Caco-2 (cell line): Measurements from ENCODE around the gene PAX9. TPM values are rescaled to one million over a fixed set of nuclear protein-coding genes. Genes with fewer than 3 reads are reported as not detected.

Experiments
- BruUV-seq: library from RNA; stranded (reverse); fragments of 400-500 nt; replicated peaks from 2 replicates; lab custom pipeline; 2021; lab: Mats Ljungman, UMichigan
- CTCF ChIA-PET: fragments of 300-600 bp; sonication (Branson Sonifier 250); formaldehyde crosslinking; loops from one replicate; lab custom pipeline; 2022; ENCODE audit warnings: antibody characterized with exemption; lab: Charles Lee
- POLR2A ChIA-PET: fragments of 300-600 bp; sonication (Branson Sonifier 250); formaldehyde crosslinking; loops from one replicate; lab custom pipeline; 2022; ENCODE audit warnings: antibody characterized with exemption; lab: Charles Lee
- DNase-seq, 2 experiments: peaks; one replicate each; pipeline versions ENCODE4 v3.0.0 to v3.0.0-alpha.2; 2020 to 2022
- H3K27me3 ChIP-seq: replicated peaks from 2 replicates; pipeline ENCODE4 v1.6.0; 2011; ENCODE audit warnings: low read length; ENCODE audit not compliant: control insufficient read depth, insufficient read depth
- H3K36me3 ChIP-seq: 2 replicates; pipeline ENCODE4 v1.5.1; 2011; ENCODE audit warnings: low read length; ENCODE audit not compliant: control insufficient read depth, insufficient read depth
- H3K4me1 ChIP-seq: fragments of 250-450 bp; sonication (Bioruptor Pico); 2 replicates; pipeline ENCODE4 v1.5.1; 2020; ENCODE audit warnings: mild to moderate bottlenecking
- H3K4me3 ChIP-seq: 2 replicates; pipeline ENCODE4 v1.5.1; 2011; ENCODE audit warnings: low read depth, mild to moderate bottlenecking, control low read depth, low read length
- H3K9me3 ChIP-seq: fragments of 250-450 bp; sonication (Bioruptor Pico); 2 replicates; pipeline ENCODE4 v1.5.1; 2020; ENCODE audit warnings: mild to moderate bottlenecking, moderate library complexity
- H3K27ac Mint-ChIP-seq: one replicate; pipeline ENCODE4 v1.8.0; 2022; ENCODE audit warnings: mixed read lengths; ENCODE audit not compliant: unreplicated experiment
- H3K27me3 Mint-ChIP-seq: one replicate; pipeline ENCODE4 v1.8.0; 2022; ENCODE audit warnings: mixed read lengths; ENCODE audit not compliant: insufficient read depth, unreplicated experiment
- H3K36me3 Mint-ChIP-seq: one replicate; pipeline ENCODE4 v1.8.0; 2022; ENCODE audit warnings: mild to moderate bottlenecking, mixed read lengths; ENCODE audit not compliant: insufficient read depth, unreplicated experiment
- H3K4me1 Mint-ChIP-seq: one replicate; pipeline ENCODE4 v1.8.0; 2022; ENCODE audit warnings: low read depth, mixed read lengths; ENCODE audit not compliant: unreplicated experiment
- H3K4me3 Mint-ChIP-seq: one replicate; pipeline ENCODE4 v1.8.0; 2022; ENCODE audit warnings: mild to moderate bottlenecking, moderate library complexity, mixed read lengths; ENCODE audit not compliant: unreplicated experiment
- H3K9me3 Mint-ChIP-seq: one replicate; pipeline ENCODE4 v1.8.0; 2022; ENCODE audit warnings: mixed read lengths; ENCODE audit not compliant: unreplicated experiment
- intact Hi-C: fragments of 100-400 bp; cut with micrococcal nuclease; formaldehyde crosslinking; loops from one replicate; pipeline ENCODE4 v1.10.0; 2022; ENCODE audit not compliant: unreplicated experiment
- total RNA-seq: library from RNA; stranded (reverse); gene quantifications from 2 replicates; pipeline ENCODE4 v1.2.3, GENCODE V29; 2022
- TF ChIP-seq, protein P1 (sequence below), 2 experiments: fragments of 200-600 bp in 1 of 2; IDR thresholded peaks; 1 replicate in 1 of 2; 2 replicates in 1 of 2; pipeline versions ENCODE4 v1.5.1 to v1.8.0; 2011 to 2022; ENCODE audit warnings: antibody characterized with exemption in 1 of 2, control low read depth in 1 of 2, inconsistent platforms in 1 of 2, low read depth in 1 of 2, low read length in 1 of 2, mild to moderate bottlenecking in 1 of 2, moderate library complexity in 1 of 2; ENCODE audit not compliant: insufficient read depth in 1 of 2, severe bottlenecking in 1 of 2, unreplicated experiment in 1 of 2

The PAX9 gene
- total RNA-seq, 1 experiment from 2014 or later, result 6.9 TPM

DNA sequence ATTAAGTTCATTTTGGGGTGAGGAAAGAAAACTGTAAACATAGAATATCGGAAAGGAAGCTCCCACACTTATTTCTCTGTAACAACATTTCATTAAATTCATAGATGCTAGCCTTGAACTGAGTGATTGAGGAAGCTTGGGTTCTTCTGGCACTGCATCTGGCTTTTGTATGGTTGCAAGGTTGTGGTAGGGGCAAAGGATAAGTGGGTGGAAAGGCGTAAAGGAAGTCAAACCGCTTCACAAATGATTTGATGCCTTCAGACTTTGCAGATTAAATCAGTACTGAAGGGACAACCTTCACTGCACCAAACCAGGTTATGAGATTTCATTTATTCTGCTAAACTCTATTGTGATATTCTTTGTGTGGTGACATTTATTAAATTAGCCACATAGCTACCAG is 28.1 kb upstream of the PAX9 start:
- Histone ChIP-seq H3K36me3 (no peaks in the 10 kb centered on the region), H3K9me3 (no peaks in the 10 kb centered on the region), H3K4me1 (no peaks in the 10 kb centered on the region), H3K4me3 (no peak overlapping the region), H3K27me3 (no peaks in the 10 kb centered on the region)
- Mint-ChIP-seq H3K36me3 (no peaks in the 10 kb centered on the region), H3K27me3 (no peaks in the 10 kb centered on the region), H3K4me1 (no peaks in the 10 kb centered on the region), H3K27ac (no peak overlapping the region), H3K4me3 (no peak overlapping the region), H3K9me3 (peaks cover 11% of the 10 kb centered on the region)
- intact Hi-C loops, result no loop called here
- no peak for DNase-seq
- TF ChIP-seq, protein P1, sequence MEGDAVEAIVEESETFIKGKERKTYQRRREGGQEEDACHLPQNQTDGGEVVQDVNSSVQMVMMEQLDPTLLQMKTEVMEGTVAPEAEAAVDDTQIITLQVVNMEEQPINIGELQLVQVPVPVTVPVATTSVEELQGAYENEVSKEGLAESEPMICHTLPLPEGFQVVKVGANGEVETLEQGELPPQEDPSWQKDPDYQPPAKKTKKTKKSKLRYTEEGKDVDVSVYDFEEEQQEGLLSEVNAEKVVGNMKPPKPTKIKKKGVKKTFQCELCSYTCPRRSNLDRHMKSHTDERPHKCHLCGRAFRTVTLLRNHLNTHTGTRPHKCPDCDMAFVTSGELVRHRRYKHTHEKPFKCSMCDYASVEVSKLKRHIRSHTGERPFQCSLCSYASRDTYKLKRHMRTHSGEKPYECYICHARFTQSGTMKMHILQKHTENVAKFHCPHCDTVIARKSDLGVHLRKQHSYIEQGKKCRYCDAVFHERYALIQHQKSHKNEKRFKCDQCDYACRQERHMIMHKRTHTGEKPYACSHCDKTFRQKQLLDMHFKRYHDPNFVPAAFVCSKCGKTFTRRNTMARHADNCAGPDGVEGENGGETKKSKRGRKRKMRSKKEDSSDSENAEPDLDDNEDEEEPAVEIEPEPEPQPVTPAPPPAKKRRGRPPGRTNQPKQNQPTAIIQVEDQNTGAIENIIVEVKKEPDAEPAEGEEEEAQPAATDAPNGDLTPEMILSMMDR (IDR thresholded peaks at IDR 0.05; ENCODE audit: insufficient read depth in 1 of 2, low read depth in 1 of 2, low read length in 1 of 2, severe bottlenecking in 1 of 2, unreplicated experiment in 1 of 2), result no peak
- POLR2A ChIA-PET, result no interaction called here
- CTCF ChIA-PET, result no interaction called here
- BruUV-seq, result no TSS peak

DNA sequence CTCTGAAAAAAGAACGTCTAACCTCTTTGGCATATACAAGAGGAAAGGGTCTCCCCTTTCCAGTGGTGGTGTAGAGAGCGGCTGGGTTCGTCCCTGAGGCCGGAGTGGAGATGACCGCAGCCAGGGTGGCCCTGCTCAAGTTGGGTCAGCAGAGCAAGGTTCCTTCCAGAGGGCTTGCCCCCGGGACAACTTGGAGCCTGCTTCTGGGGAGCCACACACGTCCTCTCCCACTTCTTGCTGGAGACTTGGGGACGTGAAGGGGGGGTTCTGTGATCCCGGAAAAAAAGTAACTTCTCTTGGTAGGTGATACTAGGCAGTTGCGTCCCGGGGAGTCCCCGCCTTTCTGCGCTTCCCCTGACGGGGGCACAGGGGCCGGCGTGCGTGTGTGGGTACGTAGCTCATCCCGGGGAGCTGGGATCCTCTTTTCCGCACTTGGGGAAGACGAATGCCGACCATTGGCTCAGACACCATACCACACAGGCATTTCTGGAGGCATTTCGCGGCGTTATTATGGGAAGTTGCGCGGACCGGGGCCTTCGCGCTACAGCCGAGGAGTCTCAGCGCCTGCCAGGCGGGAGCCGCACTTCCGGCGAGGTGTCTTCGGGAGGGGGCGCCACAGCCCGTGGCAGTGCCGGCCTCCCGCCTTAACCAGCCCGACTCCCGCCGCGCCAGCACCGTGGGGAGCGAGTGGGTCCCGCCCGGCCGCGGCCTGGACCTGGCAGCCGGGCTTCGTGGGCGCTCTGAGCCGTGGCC is 14.8 kb upstream of the PAX9 start:
- Mint-ChIP-seq H3K9me3 (no peaks in the 10 kb centered on the region), H3K36me3 (no peaks in the 10 kb centered on the region), H3K4me3 (peak overlapping the region; percentile 92), H3K27me3 (no peaks in the 10 kb centered on the region), H3K4me1 (peaks cover 6% of the 10 kb centered on the region), H3K27ac (no peak overlapping the region)
- peak overlapping the region; percentile 59 for H3K4me3 ChIP-seq
- no peaks in the 10 kb centered on the region for H3K9me3 ChIP-seq
- POLR2A ChIA-PET, result no interaction called here
- no TSS peak for BruUV-seq
- H3K4me1 ChIP-seq, result 0 out of 2 replicates have a peak, but pooled peaks cover 4% of the 10 kb centered on the region
- H3K36me3 ChIP-seq, result no peaks in the 10 kb centered on the region
- DNase-seq, result peak in 1 of 2 experiments; percentile 59
- intact Hi-C loops, result no loop called here
- TF ChIP-seq, protein P1 (IDR thresholded peaks at IDR 0.05; ENCODE audit: insufficient read depth in 1 of 2, low read depth in 1 of 2, low read length in 1 of 2, severe bottlenecking in 1 of 2, unreplicated experiment in 1 of 2), result peak; percentile 21 to 33
- CTCF ChIA-PET, result interaction anchor here (0.8 to 2.7 kb wide), 9 partner anchors 8 to 503 kb away, joined by 3 to 69 read pairs (median 5); no protein-coding TSS in a partner anchor
- H3K27me3 ChIP-seq, result no peaks in the 10 kb centered on the region; the same call in 1 of the 2 replicates

DNA sequence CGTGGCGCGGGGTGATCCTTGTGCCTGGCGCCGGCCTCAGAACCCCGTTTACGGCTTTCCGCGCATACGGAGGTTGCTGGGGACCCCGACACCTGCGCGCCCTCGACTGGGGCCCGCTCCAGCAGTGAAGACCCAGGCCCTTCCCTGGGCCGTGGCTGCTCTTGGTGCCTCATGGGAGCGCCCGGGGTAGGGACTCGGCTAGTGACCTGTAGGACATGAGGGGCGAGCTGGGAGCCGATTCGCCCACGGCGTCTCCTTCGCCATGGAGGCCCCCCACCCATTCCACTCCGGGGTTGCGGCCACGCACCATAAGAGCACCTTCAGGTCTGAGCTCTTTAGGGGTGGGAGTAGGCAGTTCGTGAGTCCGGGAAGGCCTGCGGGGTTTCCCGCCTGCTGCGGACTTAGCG is 14.2 kb upstream of the PAX9 start:
- Histone ChIP-seq H3K4me1 (0 out of 2 replicates have a peak, but pooled peaks cover 4% of the 10 kb centered on the region), H3K27me3 (no peaks in the 10 kb centered on the region; the same call in 1 of the 2 replicates), H3K4me3 (peak overlapping the region; percentile 59), H3K36me3 (no peaks in the 10 kb centered on the region), H3K9me3 (no peaks in the 10 kb centered on the region)
- intact Hi-C loops, result no loop called here
- Mint-ChIP-seq H3K36me3 (no peaks in the 10 kb centered on the region), H3K27me3 (no peaks in the 10 kb centered on the region), H3K9me3 (no peaks in the 10 kb centered on the region), H3K4me1 (peaks cover 6% of the 10 kb centered on the region), H3K27ac (peak overlapping the region; percentile 85), H3K4me3 (peak overlapping the region; percentile 92)
- TF ChIP-seq, protein P1 (IDR thresholded peaks at IDR 0.05; ENCODE audit: insufficient read depth in 1 of 2, low read depth in 1 of 2, low read length in 1 of 2, severe bottlenecking in 1 of 2, unreplicated experiment in 1 of 2), result no peak
- BruUV-seq, result no TSS peak
- CTCF ChIA-PET, result interaction anchor here (0.8 to 2.7 kb wide), 13 partner anchors 9 to 550 kb away, joined by 3 to 69 read pairs (median 4); partner anchors contain the start of gene MIPOL1
- POLR2A ChIA-PET, result no interaction called here
- DNase-seq, result no peak
